HG03135 (cell line): Measurements from ENCODE around the gene TMEM237.
A peak's percentile ranks its signal among the peaks of the same experiment; 100 is the strongest.
"Not testable (repeated sequence)": the region's sequence is repeated elsewhere in the genome, so short reads cannot be mapped to it uniquely, and the experiment has no call there.

Experiments used
- ATAC-seq: cut with Tn5 transposase; IDR thresholded peaks from one replicate; pipeline ENCODE4 v1.9.1; 2021; ENCODE audit warnings: mild to moderate bottlenecking, moderate library complexity; ENCODE audit not compliant: unreplicated experiment

TMEM237 gene, protein sequence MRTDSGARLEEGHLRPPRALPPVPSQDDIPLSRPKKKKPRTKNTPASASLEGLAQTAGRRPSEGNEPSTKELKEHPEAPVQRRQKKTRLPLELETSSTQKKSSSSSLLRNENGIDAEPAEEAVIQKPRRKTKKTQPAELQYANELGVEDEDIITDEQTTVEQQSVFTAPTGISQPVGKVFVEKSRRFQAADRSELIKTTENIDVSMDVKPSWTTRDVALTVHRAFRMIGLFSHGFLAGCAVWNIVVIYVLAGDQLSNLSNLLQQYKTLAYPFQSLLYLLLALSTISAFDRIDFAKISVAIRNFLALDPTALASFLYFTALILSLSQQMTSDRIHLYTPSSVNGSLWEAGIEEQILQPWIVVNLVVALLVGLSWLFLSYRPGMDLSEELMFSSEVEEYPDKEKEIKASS

GRCh38 chr2:201643216-201643890 is at the start of gene TMEM237:
Gene TMEM237 (minus strand): TSS chr2:201643503. CDS start chr2:201643400, 103 bp downstream.
- peak; percentile 30 for ATAC-seq

- no peak for ATAC-seq
Measured at GRCh38 chr2:201685156-201685555, 41.9 kb upstream of the TMEM237 start.

DNA sequence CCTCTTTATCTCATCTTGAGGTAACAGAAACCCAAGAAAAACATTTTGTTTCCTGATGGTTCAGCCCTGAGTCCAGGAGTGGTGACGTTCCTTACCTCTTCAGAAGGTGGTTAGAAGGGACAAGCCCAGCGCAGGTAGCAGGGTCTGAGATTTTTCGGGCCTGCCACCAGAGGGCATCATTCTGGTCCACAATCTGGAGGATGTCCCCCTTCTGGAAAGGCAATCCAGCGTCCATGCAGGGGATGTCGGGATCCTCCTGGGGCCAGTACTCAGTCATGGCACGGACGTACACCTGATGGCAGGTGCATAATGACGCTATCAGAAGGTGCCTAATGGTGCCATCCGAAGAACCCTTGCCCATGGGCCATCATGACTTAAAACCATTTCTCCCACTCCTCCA is 37.4 kb upstream of the TMEM237 start:
- no peak for ATAC-seq

- no peak for ATAC-seq
Measured at GRCh38 chr2:201678401-201678800, 35.1 kb upstream of the TMEM237 start.

DNA sequence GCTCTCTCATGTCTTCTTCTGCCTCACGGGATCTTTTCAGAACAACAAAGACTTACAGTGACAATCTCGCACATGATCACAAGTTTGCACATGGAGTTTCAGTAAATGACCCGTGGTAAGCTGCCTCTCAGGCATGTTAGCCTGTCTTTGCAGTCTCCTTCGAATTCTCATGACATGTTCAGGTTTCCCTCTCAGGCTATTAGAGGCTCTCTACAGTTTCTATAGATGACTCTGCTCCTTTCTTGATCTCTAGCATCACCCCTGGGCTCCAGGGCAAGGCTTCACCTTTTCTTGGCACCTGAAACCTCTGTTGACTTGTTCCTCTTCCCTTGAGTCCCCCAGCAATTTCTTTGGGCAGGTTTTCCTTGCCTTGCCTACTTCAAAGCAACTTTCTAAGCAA is 32.2 kb upstream of the TMEM237 start:
- no peak for ATAC-seq

DNA sequence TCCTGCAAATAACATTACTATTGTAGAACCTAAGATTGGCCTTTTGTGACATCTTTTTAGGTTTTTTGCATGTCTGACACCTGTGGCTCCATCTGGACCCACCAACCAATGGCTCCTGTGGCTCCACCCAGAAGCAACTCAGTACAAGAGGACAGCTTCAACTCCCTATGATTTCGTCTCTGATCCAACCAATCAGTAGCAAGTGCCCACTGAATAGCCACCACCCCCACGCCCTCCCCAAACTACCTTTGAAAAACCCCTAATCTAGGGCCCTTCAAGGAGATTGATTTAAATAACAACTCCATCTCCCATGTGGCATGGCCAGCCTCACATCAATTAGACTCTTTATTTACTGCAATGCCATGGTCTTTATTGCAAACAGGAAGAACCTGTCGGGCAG is 31.5 kb upstream of the TMEM237 start:
- ATAC-seq: no peak

- no peak for ATAC-seq
Measured at GRCh38 chr2:201674298-201674697, 31.0 kb upstream of the TMEM237 start.

- no peak for ATAC-seq
Measured at GRCh38 chr2:201673546-201673945, 30.2 kb upstream of the TMEM237 start.

GRCh38 chr2:201671205-201671604 is 27.9 kb upstream of the TMEM237 start:
- not testable (repeated sequence) for ATAC-seq

DNA sequence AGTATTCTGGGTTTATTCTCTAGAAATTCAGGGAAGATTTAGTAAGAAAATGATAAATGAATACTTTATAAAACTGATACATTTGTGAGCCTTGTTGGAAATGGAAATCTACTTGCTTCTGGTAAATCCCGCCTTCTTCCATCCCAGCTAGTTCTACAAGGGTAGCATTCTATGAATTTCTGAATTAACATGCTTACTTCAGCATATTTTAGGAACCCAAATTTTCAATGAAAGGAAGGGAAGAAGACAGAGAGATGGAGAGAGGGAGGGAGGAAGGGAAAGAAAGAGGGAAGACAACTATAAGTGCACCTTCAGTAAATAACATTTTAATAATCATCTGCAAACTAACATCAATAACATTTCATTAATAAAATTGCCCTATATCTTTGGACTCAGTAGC is 26.6 kb upstream of the TMEM237 start:
- ATAC-seq: no peak

- no peak for ATAC-seq
Measured at GRCh38 chr2:201668402-201668910, 25.2 kb upstream of the TMEM237 start.

DNA sequence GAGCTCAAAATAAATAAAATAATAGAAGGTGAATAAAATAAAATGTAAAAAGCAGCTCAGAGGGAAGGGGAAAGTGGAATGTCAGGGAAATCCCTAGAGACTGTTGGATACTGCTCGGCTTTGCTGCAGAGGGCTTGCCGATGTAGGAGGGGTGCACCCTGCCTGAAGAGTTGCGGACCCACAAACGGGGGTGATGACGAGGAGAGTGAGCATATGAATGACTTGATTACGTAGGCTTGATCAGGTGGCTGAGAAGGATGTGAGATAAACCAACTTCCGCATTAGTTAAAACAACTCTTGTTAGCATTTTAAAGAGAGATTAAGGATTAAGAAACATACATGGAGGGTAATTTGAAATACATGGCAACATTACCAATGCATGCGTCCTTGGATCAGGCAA is 21.0 kb upstream of the TMEM237 start:
- ATAC-seq: no peak

- no peak for ATAC-seq
Measured at GRCh38 chr2:201661366-201661765, 18.1 kb upstream of the TMEM237 start.

DNA sequence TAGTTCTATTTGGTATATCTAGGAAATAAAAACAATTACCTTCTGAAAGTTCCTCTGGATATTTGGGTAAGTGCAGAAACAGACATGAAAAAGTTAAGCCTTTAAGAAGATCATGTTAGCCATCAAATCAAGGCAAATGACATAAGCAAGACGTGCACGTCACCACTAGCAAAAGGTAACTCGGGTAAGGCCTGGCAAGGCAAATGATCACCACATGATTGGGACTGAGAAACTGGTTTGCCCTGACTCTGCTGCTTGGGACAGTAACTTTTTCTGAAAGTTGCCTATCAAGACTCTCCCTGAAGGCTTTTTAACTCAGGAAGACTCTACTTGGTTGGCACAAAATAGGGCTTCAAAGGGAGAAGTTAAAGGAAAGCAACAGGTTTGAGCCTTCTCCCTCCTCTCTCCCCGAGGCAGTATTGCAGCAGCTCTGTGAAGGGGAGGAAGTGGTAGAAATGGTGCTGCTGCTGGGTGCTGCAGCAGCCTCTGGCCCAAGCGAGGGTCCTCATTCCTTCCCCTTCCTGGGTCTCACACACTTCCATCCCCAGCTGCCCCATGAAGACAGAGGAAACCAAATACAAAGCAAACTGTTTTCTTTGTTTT is 17.1 kb upstream of the TMEM237 start:
- no peak for ATAC-seq

DNA sequence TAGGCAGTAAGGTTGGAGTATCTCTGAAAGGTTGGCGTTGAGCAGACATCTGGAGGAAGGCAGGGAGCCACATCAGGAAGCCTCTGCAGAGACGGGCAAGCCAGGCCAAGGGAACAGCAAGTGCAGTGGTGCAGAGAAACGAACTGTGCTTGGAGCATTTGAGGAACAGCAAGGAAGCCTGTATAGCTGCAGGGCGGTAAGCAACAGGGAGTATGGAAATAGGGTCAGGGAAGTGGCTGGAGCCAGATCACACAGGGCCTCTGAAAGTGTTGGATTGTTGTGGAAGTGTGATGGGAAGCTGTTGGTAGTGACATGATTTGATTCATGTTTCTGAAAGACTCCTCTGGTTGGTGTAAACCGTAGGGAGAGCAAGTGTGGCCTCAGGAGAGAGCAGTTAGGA is 13.4 kb upstream of the TMEM237 start:
- ATAC-seq: no peak

GRCh38 chr2:201656102-201656501 is 12.8 kb upstream of the TMEM237 start:
- no peak for ATAC-seq

DNA sequence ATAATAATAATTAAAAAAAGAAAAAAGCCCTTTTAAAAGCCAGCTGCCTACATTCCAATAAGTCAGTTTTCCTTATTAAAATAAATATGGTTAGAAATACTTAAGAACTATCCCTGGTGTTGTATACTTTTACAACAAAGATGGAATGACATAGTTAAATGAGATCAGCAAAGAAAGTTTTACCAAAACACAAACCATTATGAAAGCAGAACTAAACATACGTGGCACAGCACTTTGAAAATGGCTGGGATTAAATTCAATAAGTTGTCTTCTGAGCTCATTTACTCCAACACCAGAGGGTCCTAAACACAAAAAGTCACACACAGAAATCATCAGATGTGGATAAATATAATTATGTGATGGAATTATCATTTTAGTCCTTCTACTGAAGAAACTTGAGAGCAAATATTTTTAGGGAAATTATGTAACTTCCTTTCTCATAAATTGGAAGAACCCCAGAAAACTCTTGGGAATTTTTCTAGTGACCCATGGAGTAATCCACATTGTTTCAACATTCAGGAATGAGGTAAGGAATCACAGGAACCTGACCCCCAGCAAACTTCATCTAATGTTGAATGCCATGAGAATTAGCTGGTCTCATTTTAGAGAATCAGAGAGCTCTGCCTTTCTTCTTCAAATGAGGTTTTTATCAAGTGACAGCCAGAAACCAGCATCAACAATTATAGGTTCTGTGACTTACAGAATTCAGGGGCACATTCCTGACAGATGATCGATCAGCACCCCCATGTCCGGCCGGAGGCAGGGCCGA is 11.5 kb upstream of the TMEM237 start:
- no peak for ATAC-seq

DNA sequence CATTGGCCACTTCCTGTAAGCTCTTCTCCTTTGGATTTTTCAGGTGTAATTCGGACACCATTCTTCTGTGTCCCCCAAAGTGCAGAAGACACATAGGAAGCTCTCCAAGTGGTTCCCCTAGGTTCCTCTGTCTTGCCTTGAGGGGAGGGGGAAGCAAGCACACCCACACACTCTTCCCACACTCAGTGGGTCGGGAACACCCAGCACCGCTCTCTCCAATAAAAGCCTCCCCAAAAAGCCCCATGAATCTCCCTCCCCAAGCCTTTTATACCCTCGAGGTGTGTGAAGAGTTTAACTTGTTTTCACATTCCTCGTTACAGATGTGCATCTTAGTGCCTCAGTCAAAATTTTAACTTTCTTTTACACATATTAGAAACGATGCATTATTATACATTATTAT is 9.9 kb upstream of the TMEM237 start:
- ATAC-seq: no peak

DNA sequence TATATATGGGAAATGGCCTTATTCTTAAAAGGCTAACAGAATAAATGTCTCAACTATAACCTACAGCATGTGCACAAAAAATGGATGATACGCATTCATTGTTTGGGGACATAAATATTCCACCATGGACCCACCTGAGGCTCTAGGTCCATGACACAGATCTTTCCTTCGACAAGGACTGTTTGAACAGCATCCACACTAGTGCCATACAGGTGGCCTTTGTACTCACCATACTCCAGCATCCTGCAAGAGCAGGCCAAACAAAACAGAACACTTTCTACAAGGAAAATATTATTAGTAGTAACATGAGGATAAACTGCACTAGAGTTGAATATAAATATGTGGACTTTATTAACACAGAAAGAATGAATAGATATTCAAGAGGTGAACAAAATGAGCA is 6.1 kb upstream of the TMEM237 start:
- ATAC-seq: no peak

DNA sequence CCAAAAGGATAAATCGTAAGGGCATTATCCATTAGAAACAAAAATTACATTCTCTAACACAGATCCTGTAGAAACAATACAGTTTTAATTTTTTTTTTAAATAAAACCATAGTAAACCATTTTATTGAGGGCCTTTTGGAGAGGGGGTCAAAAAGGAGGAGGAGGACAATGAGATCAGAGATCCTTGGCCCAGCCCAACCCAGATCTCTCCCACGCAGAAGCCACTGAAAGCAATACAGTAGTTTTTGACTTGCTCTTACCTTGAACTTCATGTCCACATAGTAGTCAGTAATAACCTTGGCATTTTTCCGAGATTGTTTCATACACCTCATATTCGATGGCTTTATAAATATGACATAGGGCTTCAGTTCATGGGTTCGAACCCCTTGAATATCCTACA is 4.1 kb upstream of the TMEM237 start:
- ATAC-seq: no peak

DNA sequence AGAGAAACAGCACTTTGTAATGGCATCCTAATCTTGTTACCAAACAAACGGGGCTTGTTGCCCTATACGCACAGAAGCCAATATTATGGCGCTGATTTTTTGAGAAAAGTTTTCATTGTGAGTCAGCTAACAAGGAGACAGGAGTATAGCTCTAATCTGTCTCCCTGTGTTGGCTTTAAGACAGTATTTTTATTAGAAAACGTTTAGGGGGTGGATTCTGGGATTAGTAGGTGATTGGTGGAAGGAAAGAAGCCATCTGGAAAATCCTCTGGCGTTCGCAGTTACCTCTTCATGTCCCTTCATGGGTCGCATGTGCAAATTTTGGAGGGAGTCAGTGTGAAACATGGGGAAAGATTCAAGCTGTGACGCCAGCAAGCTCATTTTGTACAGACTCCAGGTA is 698 bp upstream of the TMEM237 start:
- ATAC-seq: no peak
